ENCODE measurements around the gene SPAG16. TPM values are rescaled to one million over a fixed set of nuclear protein-coding genes. Genes with fewer than 3 reads are reported as not detected.

The SPAG16 gene
- total and polyA plus RNA-seq, 2 donors (not counting 1 experiment from before 2014, with no cell fraction given), result 3.4 to 8.6 TPM

GRCh38 chr2:213934560-213934959 is 650.3 kb downstream of the SPAG16 start:
- H3K4me2 ChIP-seq (replicated peaks; ENCODE audit: low read depth, low read length, poor library complexity, severe bottlenecking), result no peak overlapping the region
- no peak overlapping the region for H3K4me3 ChIP-seq (ENCODE audit: control extremely low read depth in 1 of 5, extremely low read depth in 1 of 5, insufficient read depth in 1 of 5, low read depth in 2 of 5, low read length in 4 of 5)
- peaks cover 7% of the 10 kb centered on the region for H3K27me3 Mint-ChIP-seq
- POLR2A ChIA-PET, result no interaction called here
- intact Hi-C loops (cut with micrococcal nuclease), result no loop called here
- H4K20me1 ChIP-seq (ENCODE audit: control insufficient read depth, insufficient read depth, low read length, poor library complexity, severe bottlenecking), result no peaks in the 10 kb centered on the region
- ATAC-seq (ENCODE audit: low read depth) (peak; percentile 47), DNase-seq (peak; percentile 39)
- no peaks in the 10 kb centered on the region for H3K79me2 ChIP-seq (ENCODE audit: control insufficient read depth, insufficient read depth, low read length)
- H3K4me1 ChIP-seq (ENCODE audit: control insufficient read depth in 2 of 2, insufficient read depth in 2 of 2, low read length in 2 of 2), result no peaks in the 10 kb centered on the region
- no peak overlapping the region for H3K4me3 Mint-ChIP-seq
- no peak overlapping the region for H3K27ac ChIP-seq (ENCODE audit: low read length in 2 of 2)
- no peaks in the 10 kb centered on the region for H3K36me3 ChIP-seq (replicated peaks in 1 of 2; ENCODE audit: control extremely low read depth in 1 of 2, control insufficient read depth in 1 of 2, extremely low read depth in 1 of 2, insufficient read depth in 2 of 2, low read length in 1 of 2)
- no peak overlapping the region for H2AFZ ChIP-seq (ENCODE audit: insufficient read depth, low read depth, low read length, poor library complexity, severe bottlenecking)
- peaks cover 0 to 3% (median 0%) of the 10 kb centered on the region in 4 experiments for H3K27me3 ChIP-seq (replicated peaks in 1 of 4; ENCODE audit: control extremely low read depth in 1 of 4, control insufficient read depth in 3 of 4, insufficient read depth in 4 of 4, low read length in 3 of 4)
- no peak for TF ChIP-seq EZH2 (IDR thresholded peaks at IDR 0.05; ENCODE audit: borderline replicate concordance, insufficient read depth, low read depth, low read length, poor library complexity, severe bottlenecking)
- peak; percentile 57 for TF ChIP-seq CTCF (IDR thresholded peaks at IDR 0.05)
- no peaks in the 10 kb centered on the region for H3K4me1 Mint-ChIP-seq
- H3K9me3 Mint-ChIP-seq (ENCODE audit: insufficient read depth), result no peaks in the 10 kb centered on the region
- 100% methylated on average over 1 of the region's 1 CpG for WGBS (ENCODE audit: insufficient coverage)
- H3K9me3 ChIP-seq (ENCODE audit: control extremely low read depth in 1 of 3, control insufficient read depth in 2 of 3, insufficient read depth in 1 of 3, low read length in 2 of 3), result no peaks in the 10 kb centered on the region
- H3K9ac ChIP-seq (ENCODE audit: low read length), result no peak overlapping the region
- CTCF ChIA-PET, result interaction anchor here (0.7 to 6.8 kb wide), 6 partner anchors 341 to 896 kb away, joined by 3 to 47 read pairs (median 3); no protein-coding TSS in a partner anchor
- no peak overlapping the region for H3K27ac Mint-ChIP-seq

- TF ChIP-seq EZH2 (IDR thresholded peaks at IDR 0.05; ENCODE audit: borderline replicate concordance, insufficient read depth, low read depth, low read length, poor library complexity, severe bottlenecking) (no peak), CTCF (IDR thresholded peaks at IDR 0.05) (no peak)
- ChIA-PET POLR2A (no interaction called here), CTCF (no interaction called here)
- ATAC-seq (ENCODE audit: low read depth) (no peak), DNase-seq (no peak)
- no peak overlapping the region for H2AFZ ChIP-seq (ENCODE audit: insufficient read depth, low read depth, low read length, poor library complexity, severe bottlenecking)
- intact Hi-C loops (cut with micrococcal nuclease), result no loop called here
- no peak overlapping the region for H3K4me3 Mint-ChIP-seq
- no peaks in the 10 kb centered on the region for H3K36me3 ChIP-seq (replicated peaks in 1 of 2; ENCODE audit: control extremely low read depth in 1 of 2, control insufficient read depth in 1 of 2, extremely low read depth in 1 of 2, insufficient read depth in 2 of 2, low read length in 1 of 2)
- H3K9ac ChIP-seq (ENCODE audit: low read length), result no peak overlapping the region
- H3K4me1 Mint-ChIP-seq, result no peaks in the 10 kb centered on the region
- H3K79me2 ChIP-seq (ENCODE audit: control insufficient read depth, insufficient read depth, low read length), result no peaks in the 10 kb centered on the region
- no peaks in the 10 kb centered on the region for H4K20me1 ChIP-seq (ENCODE audit: control insufficient read depth, insufficient read depth, low read length, poor library complexity, severe bottlenecking)
- no peak overlapping the region for H3K27ac ChIP-seq (ENCODE audit: low read length in 2 of 2)
- H3K4me1 ChIP-seq (ENCODE audit: control insufficient read depth in 2 of 2, insufficient read depth in 2 of 2, low read length in 2 of 2), result no peaks in the 10 kb centered on the region
- H3K4me3 ChIP-seq (ENCODE audit: control extremely low read depth in 1 of 5, extremely low read depth in 1 of 5, insufficient read depth in 1 of 5, low read depth in 2 of 5, low read length in 4 of 5), result no peak overlapping the region
- no peaks in the 10 kb centered on the region for H3K27me3 Mint-ChIP-seq
- H3K27me3 ChIP-seq (replicated peaks in 1 of 4; ENCODE audit: control extremely low read depth in 1 of 4, control insufficient read depth in 3 of 4, insufficient read depth in 4 of 4, low read length in 3 of 4), result no peaks in the 10 kb centered on the region
- no peak overlapping the region for H3K27ac Mint-ChIP-seq
- no peaks in the 10 kb centered on the region for H3K9me3 Mint-ChIP-seq (ENCODE audit: insufficient read depth)
- H3K4me2 ChIP-seq (replicated peaks; ENCODE audit: low read depth, low read length, poor library complexity, severe bottlenecking), result no peak overlapping the region
- 100% methylated on average over 1 of the region's 2 CpGs for WGBS (ENCODE audit: insufficient coverage)
- no peaks in the 10 kb centered on the region for H3K9me3 ChIP-seq (ENCODE audit: control extremely low read depth in 1 of 3, control insufficient read depth in 2 of 3, insufficient read depth in 1 of 3, low read length in 2 of 3)
Observed at GRCh38 chr2:213958086-213958485, 673.8 kb downstream of the SPAG16 start.

Data from B cell (primary cell).